NCI-H2081 (cell line): Measurements from ENCODE around the gene FRYL.
"Not testable (repeated sequence)": the region's sequence is repeated elsewhere in the genome, so short reads cannot be mapped to it uniquely, and the experiment has no call there.

Experiments
- DNase-seq, 2 experiments: peaks; one replicate each; lab custom pipeline; 2025; lab: John Stamatoyannopoulos, UW

The FRYL gene

DNA sequence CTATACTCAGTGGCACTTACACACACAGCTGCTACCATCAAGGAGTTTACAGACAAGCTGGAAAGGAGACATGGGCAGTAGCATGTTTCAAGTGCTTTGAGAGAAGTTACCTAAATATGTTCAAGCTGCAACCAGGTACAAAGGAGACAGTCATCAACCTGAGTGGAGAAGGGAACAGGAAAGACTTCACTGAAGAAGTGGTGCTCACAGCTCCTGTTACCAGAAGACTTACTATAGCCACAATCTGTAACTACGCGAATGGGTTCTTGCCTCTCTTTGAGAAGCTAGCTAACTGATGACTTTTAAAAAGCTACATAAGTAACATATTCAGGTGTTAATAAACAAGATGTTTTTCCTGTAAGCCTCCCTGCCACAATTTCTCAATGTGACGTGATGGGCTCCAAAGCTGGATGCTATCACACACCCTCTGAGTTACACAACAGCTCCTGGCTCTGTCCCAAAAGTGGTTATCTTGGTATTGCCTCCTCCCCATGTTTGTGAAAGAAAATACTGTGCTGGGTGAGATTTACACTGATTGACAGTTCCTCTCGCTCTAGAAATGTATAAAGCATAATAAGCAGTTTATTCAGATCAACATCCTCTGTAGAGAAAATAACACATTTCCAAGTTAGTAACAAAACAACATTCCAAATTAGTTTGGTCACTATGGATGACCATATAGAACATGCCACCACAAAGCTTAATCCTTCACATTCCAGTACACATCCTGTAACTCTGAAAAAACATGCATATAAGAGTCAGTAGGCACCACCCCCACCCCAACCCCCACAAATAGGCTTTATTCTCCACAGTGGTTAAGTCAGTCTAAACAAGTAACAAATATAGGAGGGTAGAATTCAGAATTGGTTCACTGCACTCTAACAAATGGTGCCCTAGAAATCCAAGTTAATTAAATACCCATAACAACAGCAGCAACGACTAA, 81.8 kb downstream of the FRYL start:
- DNase-seq: no peak

DNA sequence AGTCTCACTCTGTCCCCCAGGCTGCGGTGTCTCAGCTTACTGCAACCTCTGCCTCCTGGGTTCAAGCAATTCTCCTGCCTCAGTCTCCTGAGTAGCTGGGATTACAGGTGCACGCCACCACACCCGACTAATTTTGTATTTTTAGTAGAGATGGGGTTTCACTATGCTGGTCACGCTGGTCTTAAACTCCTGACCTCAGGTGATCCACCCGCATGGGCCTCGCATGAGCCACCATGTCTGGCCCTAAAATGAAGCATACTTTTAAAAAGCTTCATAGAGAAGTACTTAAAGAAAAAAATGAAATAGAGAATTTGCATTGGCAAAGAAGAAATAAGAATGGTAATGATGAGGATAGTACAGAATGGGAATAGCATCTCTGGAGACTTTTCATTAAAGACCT, 82.6 kb downstream of the FRYL start:
- not testable (repeated sequence) for DNase-seq

DNA sequence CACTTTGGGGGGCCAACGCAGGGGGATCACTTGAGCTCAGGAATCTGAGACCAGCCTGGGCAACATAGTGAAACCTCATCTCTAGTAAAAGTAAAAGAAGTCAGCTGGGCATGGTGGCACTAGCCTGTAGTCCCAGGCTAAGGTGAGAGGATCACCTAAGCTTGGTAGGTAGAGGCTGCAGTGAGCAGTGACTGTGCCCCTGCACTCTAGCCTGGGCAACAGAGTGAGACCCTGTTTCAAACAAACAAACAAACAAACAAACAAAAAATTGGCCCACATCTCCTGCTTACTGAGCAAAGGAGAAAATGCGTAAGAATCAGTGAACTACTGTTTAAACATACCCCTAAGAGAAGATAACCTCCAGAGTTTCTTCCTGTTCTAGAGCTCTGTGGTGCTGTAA, 85.3 kb downstream of the FRYL start:
- no peak for DNase-seq

DNA sequence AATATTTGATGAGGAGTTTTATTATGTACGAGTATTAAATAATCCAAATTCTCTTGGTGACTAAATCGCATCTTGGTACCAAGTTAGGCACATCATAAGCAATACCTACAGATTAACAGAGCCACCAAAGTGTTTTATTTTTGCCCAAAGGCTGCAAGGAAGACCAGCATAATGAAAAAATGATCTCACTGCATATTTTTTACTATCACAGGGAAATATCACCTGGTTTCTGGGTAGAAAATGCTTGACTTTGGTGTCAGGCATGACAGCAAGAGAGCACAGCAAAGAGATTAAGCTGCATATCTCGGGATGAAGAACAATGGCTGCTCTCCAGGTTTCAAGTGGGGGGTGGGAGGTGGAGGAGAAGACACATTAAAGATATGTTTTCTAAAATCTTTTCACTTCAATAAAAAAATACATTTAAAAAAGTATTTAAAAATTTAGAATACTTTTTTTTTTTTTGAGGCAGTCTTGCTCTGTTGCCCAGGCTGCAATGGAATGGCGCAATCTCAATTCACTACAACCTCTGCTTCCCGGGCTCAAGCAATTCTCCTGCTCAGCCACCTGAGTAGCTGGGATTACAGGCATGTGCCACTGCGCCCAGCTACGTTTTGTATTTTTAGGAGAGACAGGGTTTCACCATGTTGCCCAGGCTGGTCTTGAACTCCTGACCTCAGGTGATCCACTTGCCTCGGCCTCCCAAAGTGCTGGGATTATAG, 86.1 kb downstream of the FRYL start:
- no peak for DNase-seq

DNA sequence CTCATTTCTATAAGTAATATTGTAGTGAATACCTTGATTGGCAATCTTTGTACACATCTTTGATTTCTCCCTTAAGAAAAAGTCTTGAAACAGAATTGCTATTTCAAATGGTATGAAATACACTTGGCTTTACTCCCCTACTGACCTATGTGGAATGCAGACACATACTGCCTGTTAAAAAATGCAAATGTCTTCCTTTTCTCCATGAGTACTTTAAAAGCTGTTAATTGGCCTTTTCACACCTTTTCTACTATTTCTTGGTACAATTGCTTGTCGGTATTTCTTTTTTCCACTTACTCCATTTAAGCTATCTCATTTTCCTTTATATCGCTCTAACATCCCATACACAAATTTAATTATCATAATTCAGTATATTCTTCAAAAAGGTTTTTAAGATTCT, 87.2 kb downstream of the FRYL start:
- DNase-seq: no peak

DNA sequence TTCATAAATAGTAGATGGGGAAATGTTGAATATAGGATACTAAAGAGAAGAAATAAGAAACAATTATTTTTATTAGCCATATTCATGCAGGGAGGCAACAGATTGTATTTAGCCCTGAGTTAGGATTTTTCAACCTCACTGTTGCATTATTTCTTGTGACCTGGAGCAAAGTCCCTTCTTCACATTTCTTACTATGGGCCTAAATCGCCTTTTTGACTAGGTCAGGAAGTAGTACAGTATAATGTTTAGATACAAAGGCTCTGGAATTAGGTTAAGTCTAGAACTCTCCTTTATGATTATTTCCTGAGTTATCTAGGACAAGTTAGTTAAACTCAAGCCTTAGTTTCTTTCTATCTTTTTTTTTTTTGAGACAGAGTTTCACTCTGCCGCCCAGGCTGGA, 88.0 kb downstream of the FRYL start:
- DNase-seq: no peak

DNA sequence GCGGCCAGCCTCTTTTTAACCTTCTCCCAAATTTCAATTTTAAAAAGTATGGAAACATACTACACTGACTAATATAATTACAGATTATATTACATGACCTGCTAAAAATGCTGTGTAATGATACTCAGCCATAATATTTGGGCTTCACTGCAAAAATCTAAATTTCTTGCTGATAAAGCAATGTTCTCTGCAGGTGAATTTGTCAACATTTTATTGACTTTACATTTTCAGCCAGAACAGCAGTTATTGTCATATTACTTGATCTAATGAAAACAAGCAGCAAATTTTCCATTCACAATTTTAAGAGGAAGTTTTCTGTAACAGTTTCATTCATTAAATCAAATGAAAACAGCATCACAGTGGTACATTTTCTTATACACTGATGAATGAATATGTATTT, 91.1 kb downstream of the FRYL start:
- DNase-seq: no peak

DNA sequence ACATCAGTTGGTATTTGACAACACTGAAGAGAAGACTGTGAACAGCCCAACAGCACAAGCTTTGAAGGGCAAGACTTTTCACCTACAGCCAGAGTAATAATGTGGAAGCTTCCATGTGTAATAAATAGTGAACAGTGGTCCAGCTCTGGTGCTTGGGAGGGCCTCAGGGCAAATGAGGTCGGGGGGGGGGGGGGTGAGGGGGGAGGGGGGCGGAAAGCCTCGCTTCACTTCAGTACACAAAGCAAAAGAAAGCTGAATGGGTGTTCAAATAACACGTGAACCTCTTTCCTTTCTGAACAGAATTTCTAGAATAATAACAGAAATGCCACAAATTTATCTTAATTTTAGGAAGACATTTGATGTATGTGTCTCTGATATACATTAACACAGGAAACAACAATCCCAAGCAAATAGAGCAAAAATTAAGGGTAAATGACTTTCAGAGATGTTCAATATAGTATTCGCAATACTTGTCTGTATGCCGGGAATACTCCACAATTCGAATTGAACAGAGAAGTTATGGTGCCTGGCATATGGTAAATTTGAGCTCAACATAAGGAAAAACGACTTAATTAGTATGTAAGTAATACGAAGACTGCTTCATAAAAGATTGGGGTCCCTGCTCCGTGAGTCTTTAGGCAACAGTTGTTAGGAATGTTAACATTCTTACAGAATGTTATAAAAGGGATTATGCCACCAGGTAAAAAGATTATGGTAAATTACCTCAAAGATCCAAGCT, 92.6 kb downstream of the FRYL start:
- DNase-seq: peak in 1 of 2 experiments; percentile 17

DNA sequence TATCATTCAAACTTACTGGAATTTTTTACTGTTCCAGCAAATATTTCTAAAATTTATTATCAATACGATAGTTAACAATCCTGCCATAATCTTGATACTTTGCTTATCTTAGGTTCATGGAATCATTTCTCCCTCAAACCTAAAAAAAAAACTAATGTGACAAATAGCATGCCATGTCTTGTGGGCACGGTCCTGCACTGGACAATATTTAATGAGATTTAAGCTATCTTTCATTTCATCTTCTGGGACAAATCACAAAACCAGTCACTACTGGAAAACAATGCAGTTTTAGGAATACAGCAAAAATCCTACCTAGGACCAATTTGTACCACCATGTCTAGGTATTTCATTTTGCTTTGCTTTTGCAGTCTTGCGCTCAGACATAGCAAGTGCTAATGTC, 93.7 kb downstream of the FRYL start:
- no peak for DNase-seq

DNA sequence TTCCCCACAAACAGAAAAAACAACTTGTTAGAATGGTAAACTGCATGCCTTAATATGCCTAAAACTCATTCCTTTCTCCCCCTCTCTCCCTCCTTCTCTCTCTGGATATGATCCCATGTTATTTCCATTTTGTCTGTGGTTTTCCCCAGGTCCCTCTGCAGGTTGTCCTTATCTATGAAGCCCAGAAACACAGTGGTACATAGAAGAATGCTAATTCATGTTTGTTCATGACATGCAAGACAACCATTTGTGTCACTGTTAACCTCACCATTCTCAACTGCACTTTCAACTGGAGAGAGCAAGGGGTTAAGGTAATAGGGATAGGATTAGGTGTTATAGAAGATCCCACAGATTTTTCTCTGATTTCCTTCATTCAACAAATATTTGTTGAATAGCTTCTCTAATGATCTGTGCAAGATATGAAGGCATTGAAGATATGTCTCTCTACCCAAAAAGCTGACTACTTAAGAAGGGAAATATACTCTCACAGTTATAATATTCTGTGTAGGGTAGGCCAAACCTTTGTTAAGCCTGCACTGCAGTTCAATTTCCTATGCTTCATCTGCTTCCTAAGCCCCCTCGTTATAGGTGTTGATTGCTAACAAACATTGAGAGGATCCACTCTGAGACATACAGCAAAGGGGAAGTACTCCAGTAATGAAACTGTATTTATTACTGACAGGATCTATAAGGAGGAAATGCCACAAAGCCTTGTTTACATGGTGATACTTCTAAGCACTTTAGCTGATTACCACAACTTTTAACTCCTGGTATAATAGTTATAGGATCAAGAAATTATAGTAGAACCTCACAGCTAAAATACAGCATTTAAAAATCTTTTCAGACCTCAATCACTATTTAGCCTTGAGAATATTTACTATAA, 96.1 kb downstream of the FRYL start:
- no peak for DNase-seq

DNA sequence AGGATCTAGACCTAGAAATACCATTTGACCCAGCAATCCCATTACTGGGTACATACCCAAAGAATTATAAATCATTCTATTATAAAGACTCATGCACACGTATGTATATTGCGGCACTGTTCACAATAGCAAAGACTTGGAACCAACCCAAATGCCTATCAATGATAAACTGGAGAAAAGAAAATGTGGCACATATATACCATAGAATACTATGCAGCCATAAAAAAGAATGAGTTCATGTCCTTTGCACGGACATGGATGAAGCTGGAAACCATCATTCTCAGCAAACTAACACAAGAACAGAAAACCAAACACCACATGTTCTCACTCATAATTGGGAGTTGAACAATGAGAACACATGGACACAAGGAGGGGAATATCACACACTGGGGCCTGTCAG, 97.2 kb downstream of the FRYL start:
- not testable (repeated sequence) for DNase-seq

DNA sequence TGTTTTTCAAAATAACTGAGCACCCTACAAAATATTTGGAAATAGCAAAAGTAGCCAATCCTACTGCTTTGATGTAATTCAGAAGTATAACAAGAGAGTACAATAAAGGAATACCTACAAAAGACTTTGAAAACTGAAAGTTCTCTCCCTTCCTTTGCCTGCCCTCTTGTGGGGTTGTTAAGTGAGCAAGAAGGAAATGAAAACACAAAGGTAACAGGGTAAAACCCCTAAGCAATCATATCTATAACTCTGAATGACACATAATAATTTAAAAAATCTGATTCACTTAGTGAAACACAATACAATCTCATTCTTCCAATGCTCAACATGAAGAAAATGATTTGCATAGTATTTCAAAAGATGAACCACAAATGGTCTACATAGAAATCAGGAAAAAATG, 98.2 kb downstream of the FRYL start:
- DNase-seq: peak in 1 of 2 experiments; percentile 9

DNA sequence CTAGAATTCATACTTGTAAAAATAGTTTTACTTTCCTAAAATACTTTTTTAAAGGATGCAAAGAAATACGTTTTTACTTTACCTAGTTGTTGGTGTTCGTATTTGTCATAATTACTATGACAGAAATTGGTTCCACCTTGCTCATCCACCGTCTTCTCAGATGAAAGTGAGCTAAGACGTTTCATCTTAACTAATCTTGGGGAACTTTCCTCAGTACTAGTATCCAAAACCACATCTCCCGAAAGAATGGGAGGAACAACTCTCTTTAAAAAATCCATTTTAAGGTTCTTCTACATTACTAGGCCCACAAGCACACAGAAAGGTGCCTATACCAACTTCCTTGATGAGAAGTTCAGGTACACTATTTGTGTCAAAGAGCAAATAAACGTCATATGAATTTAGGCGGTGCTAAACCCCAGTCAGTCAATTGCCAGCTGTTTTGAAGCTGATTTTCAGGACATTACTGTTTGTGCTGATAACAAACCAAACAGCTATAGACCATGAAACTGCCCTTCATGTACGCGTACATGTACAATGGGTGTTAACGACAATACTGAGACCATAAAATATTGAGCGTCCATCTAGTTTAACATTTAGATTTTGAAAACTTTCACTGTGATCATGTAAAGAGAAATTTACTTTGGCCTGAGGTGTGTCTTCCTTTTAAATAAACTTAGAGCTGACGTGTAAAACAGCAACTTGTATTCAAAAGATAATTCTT, 99.1 kb downstream of the FRYL start:
- DNase-seq: no peak

DNA sequence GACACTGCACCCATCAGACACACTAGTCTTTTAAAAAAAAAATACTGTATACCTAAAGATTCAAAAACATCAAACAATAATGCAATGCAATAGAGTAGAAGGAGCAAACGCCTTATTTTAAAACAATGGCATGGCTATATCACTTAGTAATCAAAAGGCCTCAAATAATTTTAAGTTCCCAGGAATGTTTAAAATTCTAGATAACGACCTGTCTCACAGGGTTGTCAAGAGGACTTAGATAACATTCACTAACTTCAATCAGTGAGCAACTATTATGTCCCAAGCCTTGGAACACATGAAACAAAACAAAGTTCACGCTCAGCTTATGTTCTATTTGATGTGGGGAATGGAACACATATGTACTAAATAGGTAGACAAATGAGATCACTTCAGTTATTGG, 106.5 kb downstream of the FRYL start:
- no peak for DNase-seq

DNA sequence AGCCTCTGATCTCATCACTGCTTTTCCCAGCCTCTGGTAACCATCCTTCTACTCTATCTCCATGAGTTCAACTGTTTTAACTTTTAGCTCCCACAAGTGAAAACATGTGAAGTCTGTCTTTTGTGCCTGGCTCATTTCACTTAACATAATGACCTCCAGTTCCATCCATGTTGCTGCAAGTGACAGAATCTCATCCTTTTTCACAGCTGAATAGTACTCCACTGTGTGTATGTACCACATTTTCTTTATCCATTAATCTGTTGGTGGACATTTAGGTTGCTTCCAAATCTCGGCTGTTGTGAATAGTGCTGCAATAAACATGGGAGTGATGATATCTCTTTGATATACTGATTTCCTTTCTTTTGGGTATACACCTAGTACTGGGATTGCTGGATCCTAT, 109.5 kb downstream of the FRYL start:
- no peak for DNase-seq

DNA sequence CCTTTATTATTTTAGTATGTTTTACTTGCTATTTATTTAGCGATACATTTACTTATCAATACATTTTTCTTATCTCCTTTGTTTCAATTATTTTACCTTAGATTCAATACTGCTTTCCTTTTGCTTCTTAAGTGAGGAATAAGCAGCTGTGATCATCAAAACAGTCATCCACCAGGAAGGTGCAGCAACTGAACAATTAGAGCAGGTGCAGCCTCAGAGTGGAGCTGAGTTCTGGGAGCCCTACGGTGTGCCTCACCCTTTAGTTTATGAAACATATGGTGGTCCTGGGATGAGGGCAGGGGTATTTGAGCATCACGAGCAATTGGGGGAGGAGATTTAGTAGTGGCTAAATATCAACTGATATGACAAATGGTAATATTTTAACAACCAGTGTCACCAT, 111.0 kb downstream of the FRYL start:
- DNase-seq: peak in 1 of 2 experiments; percentile 12

DNA sequence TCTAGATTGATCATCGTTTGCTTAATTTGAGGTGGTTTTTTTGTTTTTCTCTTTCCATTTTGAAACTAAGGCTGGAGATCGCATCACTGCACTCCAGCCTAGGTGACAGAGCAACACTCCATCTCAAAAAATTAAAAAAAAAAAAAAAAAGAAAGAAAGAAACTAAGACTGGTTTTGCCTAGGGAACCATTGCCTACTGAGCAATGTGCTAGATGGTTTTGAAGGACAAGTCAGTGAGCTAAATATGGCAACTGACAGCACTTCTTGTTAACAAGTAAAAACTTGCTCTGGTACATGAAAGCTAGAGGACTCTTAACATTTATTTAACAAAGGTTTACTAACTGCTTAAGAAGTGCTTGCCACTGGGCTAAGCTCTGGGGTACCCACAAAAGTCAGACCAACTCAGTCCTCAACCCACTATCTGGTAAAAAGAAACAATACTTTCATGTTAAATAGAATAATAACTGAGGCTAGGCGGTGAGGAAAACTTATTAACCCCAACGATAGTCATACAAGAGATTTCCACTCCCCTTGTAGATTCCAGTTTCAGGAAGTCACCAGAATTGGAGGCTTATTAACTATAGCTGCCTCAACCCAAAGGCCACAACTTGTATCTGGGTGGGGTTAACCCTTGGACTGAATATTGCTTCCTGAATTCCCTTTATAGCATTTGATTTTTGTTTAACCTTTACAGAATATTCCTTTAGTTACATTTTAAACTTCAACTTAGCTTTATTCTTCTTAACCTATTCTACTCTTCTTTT, 111.6 kb downstream of the FRYL start:
- no peak for DNase-seq

DNA sequence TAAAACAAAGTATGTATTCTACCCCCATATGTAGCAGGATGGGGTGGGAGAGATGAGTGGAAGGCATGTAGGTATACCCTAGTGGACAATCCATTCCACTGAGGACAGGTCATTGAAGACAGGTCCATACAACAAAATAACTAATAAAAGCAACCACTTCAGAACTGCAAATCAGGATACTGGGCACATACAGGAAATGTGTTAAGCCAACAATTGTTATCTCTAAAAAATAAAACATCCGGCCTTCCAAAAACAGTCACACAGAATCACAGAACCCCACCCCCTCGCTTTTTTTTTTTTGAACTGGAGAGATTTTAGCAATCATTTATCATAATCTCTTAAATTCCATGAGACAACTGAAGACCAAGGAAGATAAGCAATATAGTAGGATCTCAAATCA, 112.9 kb downstream of the FRYL start:
- no peak for DNase-seq

DNA sequence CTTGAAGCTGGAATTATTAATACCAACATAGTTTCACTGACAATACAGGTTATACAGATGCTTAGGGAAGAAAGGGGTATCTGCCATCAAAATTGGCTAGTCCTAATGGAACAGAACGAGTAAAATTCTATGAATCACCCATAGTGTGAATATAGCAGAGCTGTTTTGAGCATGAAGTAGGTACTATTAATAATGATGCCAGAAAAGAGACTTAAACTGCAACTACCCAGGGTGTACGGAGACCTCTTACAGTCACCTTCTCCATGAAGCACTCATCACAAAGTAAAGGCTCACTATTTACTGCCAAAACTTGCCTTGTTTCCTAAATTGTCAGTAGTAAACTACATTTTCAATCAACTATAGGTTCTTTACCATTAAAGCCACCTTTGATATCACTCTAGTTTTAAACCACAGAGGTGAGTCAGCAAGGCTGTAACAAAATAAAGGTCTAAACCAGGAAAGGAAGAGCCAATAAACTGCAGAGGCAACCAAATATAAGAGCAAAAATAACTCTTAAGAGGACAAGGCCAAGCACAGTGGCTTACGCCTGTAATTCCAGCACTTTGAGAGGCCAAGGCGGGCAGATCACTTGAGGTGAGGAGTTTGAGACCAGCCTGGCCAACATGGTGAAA, 114.4 kb downstream of the FRYL start:
- DNase-seq: no peak

DNA sequence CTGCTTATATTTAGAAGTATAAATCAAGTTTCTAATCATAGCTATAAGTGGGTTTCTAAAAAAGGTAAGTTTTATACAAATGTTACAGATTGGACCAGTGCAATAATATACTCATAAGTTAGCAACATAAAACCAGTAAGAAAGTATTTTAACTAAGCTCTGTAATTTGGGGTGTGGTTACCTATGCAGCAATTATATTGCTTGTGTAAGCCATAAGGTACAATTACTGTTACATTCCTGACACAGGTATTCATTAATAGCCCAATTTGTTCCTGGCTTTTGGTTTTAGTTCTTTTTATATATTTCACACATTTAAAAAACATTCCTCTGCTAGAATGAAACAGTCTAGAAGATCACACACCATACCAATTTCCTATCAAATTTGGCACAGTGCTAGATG, 115.1 kb downstream of the FRYL start:
- DNase-seq: no peak
